ENCODE data around the gene APBB2. TPM values are rescaled to one million over a fixed set of nuclear protein-coding genes. Genes with fewer than 3 reads are reported as not detected.
"Not testable (repeated sequence)": the region's sequence is repeated elsewhere in the genome, so short reads cannot be mapped to it uniquely, and the experiment has no call there.

APBB2 gene
- total and polyA plus RNA-seq, 2 experiments from 2014 or later, result 35.8 to 74.8 TPM

DNA sequence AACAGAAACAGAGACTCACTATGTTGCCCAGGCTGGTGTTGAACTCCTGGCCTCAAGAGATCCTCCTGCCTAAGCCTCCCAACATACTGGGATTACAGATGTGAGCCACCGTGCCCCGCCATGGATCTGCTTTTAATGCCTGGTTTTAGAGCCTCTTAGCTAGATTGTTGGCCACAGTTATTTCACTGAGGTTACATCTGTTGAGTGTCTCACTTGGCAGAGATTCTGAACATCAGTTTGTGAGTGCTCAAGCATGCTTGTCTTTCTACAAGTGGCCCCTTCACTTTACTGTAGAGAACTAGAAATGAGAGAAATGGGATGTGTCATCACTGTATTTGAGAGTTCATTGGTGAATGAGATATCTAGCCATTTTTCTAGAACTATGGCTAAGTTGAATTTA is 218.5 kb downstream of the APBB2 start (continued):
- TF ChIP-seq, protein P1, sequence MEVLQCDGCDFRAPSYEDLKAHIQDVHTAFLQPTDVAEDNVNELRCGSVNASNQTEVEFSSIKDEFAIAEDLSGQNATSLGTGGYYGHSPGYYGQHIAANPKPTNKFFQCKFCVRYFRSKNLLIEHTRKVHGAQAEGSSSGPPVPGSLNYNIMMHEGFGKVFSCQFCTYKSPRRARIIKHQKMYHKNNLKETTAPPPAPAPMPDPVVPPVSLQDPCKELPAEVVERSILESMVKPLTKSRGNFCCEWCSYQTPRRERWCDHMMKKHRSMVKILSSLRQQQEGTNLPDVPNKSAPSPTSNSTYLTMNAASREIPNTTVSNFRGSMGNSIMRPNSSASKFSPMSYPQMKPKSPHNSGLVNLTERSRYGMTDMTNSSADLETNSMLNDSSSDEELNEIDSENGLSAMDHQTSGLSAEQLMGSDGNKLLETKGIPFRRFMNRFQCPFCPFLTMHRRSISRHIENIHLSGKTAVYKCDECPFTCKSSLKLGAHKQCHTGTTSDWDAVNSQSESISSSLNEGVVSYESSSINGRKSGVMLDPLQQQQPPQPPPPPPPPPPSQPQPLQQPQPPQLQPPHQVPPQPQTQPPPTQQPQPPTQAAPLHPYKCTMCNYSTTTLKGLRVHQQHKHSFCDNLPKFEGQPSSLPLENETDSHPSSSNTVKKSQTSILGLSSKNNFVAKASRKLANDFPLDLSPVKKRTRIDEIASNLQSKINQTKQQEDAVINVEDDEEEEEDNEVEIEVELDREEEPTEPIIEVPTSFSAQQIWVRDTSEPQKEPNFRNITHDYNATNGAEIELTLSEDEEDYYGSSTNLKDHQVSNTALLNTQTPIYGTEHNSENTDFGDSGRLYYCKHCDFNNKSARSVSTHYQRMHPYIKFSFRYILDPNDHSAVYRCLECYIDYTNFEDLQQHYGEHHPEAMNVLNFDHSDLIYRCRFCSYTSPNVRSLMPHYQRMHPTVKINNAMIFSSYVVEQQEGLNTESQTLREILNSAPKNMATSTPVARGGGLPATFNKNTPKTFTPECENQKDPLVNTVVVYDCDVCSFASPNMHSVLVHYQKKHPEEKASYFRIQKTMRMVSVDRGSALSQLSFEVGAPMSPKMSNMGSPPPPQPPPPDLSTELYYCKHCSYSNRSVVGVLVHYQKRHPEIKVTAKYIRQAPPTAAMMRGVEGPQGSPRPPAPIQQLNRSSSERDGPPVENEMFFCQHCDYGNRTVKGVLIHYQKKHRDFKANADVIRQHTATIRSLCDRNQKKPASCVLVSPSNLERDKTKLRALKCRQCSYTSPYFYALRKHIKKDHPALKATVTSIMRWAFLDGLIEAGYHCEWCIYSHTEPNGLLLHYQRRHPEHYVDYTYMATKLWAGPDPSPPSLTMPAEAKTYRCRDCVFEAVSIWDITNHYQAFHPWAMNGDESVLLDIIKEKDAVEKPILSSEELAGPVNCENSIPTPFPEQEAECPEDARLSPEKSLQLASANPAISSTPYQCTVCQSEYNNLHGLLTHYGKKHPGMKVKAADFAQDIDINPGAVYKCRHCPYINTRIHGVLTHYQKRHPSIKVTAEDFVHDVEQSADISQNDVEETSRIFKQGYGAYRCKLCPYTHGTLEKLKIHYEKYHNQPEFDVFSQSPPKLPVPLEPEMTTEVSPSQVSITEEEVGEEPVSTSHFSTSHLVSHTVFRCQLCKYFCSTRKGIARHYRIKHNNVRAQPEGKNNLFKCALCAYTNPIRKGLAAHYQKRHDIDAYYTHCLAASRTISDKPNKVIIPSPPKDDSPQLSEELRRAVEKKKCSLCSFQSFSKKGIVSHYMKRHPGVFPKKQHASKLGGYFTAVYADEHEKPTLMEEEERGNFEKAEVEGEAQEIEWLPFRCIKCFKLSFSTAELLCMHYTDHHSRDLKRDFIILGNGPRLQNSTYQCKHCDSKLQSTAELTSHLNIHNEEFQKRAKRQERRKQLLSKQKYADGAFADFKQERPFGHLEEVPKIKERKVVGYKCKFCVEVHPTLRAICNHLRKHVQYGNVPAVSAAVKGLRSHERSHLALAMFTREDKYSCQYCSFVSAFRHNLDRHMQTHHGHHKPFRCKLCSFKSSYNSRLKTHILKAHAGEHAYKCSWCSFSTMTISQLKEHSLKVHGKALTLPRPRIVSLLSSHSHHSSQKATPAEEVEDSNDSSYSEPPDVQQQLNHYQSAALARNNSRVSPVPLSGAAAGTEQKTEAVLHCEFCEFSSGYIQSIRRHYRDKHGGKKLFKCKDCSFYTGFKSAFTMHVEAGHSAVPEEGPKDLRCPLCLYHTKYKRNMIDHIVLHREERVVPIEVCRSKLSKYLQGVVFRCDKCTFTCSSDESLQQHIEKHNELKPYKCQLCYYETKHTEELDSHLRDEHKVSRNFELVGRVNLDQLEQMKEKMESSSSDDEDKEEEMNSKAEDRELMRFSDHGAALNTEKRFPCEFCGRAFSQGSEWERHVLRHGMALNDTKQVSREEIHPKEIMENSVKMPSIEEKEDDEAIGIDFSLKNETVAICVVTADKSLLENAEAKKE (CRISPR knock-in tag; IDR thresholded peaks at IDR 0.05), result no peak
- TF ChIP-seq, protein P2, sequence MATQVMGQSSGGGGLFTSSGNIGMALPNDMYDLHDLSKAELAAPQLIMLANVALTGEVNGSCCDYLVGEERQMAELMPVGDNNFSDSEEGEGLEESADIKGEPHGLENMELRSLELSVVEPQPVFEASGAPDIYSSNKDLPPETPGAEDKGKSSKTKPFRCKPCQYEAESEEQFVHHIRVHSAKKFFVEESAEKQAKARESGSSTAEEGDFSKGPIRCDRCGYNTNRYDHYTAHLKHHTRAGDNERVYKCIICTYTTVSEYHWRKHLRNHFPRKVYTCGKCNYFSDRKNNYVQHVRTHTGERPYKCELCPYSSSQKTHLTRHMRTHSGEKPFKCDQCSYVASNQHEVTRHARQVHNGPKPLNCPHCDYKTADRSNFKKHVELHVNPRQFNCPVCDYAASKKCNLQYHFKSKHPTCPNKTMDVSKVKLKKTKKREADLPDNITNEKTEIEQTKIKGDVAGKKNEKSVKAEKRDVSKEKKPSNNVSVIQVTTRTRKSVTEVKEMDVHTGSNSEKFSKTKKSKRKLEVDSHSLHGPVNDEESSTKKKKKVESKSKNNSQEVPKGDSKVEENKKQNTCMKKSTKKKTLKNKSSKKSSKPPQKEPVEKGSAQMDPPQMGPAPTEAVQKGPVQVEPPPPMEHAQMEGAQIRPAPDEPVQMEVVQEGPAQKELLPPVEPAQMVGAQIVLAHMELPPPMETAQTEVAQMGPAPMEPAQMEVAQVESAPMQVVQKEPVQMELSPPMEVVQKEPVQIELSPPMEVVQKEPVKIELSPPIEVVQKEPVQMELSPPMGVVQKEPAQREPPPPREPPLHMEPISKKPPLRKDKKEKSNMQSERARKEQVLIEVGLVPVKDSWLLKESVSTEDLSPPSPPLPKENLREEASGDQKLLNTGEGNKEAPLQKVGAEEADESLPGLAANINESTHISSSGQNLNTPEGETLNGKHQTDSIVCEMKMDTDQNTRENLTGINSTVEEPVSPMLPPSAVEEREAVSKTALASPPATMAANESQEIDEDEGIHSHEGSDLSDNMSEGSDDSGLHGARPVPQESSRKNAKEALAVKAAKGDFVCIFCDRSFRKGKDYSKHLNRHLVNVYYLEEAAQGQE (IDR thresholded peaks at IDR 0.05; ENCODE audit: unreplicated experiment), result no peak
- TF ChIP-seq EZH2phosphoT487 (IDR thresholded peaks at IDR 0.05; ENCODE audit: unreplicated experiment), result no peak
- no peak for TF ChIP-seq POLR2AphosphoS5 (IDR thresholded peaks at IDR 0.05; ENCODE audit: low read depth)
- TF ChIP-seq ZNF114 (CRISPR knock-in tag; IDR thresholded peaks at IDR 0.05), result no peak
- TF ChIP-seq EZH2 (IDR thresholded peaks at IDR 0.05; ENCODE audit: low read depth, unreplicated experiment), result no peak
- no peak for TF ChIP-seq ZNF331 (CRISPR knock-in tag; IDR thresholded peaks at IDR 0.05; ENCODE audit: low read depth)

DNA sequence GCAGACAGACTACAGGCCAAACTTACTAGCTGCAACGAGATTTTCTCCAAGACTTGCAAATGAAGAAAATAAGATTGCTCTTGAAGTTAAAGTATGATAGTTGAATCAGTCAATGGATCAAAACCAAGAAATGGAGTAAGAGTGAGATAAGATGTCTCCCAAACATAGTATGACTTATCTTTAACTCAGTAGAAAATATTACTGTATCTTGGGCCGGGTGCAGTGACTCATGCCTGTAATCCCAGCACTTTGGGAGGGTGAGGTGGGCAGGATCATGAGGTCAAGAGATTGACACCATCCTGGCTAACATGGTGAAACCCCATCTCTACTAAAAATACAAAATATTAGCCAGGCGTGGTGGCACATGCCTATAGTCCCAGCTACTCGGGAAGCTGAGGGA is 220.0 kb downstream of the APBB2 start:
- H3K27me3 Mint-ChIP-seq (ENCODE audit: insufficient read depth, low read depth, poor library complexity); ATAC-seq; H3K27ac Mint-ChIP-seq; H3K4me2 ChIP-seq; H3F3A ChIP-seq (replicated peaks; ENCODE audit: low read depth); H3K4me3 Mint-ChIP-seq; H3K4me3 ChIP-seq; H2AFZ ChIP-seq; H3K9me2 ChIP-seq (ENCODE audit: insufficient read depth); H3K27me3 ChIP-seq (ENCODE audit: insufficient read depth); H3K27ac ChIP-seq (ENCODE audit: low read depth); H3K9me3 Mint-ChIP-seq; H3K36me3 Mint-ChIP-seq (ENCODE audit: low read depth); DNase-seq (ENCODE audit: low spot score); H3K79me2 ChIP-seq (replicated peaks; ENCODE audit: insufficient read depth); H4K20me1 ChIP-seq (replicated peaks; ENCODE audit: insufficient read depth); H3K36me3 ChIP-seq (ENCODE audit: insufficient read depth): not testable (repeated sequence)
- peaks cover 22% of the 10 kb centered on the region for H3K4me1 ChIP-seq (ENCODE audit: insufficient read depth)
- H3K4me1 Mint-ChIP-seq, result peaks cover 12% of the 10 kb centered on the region; the same call in 2 of the 3 replicates

DNA sequence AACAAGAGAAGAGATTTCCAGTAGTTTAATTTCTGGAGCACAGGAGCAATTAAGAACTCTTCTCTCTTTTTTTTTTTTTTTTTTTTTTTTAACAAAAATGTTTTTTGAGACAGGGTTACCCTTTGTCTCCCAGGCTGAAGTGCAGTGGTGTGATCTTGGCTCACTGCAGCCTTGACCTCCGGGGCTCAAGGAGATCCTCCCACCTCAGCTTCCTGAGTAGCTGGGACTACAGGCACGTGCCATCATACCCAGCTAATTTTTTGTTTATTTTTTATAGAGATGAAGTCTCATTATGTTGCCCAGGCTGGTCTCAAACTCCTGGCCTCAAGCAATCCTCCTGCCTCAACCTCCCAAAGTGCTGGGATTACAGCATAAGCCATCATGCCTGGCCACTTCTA is 221.0 kb downstream of the APBB2 start:
- H2AFZ ChIP-seq; H3K79me2 ChIP-seq (replicated peaks; ENCODE audit: insufficient read depth); H3K4me3 ChIP-seq; H3K36me3 ChIP-seq (ENCODE audit: insufficient read depth); H3K4me2 ChIP-seq; H3K9me3 Mint-ChIP-seq; ATAC-seq; H4K20me1 ChIP-seq (replicated peaks; ENCODE audit: insufficient read depth); DNase-seq (ENCODE audit: low spot score); H3K4me1 Mint-ChIP-seq; H3K27me3 ChIP-seq (ENCODE audit: insufficient read depth); H3K4me3 Mint-ChIP-seq; H3K36me3 Mint-ChIP-seq (ENCODE audit: low read depth); H3F3A ChIP-seq (replicated peaks; ENCODE audit: low read depth); H3K27ac Mint-ChIP-seq; H3K27me3 Mint-ChIP-seq (ENCODE audit: insufficient read depth, low read depth, poor library complexity); H3K27ac ChIP-seq (ENCODE audit: low read depth); H3K9me2 ChIP-seq (ENCODE audit: insufficient read depth): not testable (repeated sequence)
- peaks cover 13% of the 10 kb centered on the region for H3K4me1 ChIP-seq (ENCODE audit: insufficient read depth)
